Esophagus squamous epithelium (tissue), 5 donors: ENCODE results near the gene MAGIX. TPM values are rescaled to one million over a fixed set of nuclear protein-coding genes. Genes with fewer than 3 reads are reported as not detected.

ENCODE experiments used
- DNase-seq: peaks from one replicate; lab custom pipeline; 2025; lab: John Stamatoyannopoulos, UW
- H3K27ac ChIP-seq, 4 donors: fragments of 200-600 bp; sonication (generic); one replicate each; pipeline ENCODE4 v1.5.1; 2016 to 2019; ENCODE audit warnings: mild to moderate bottlenecking in 1 of 4
- H3K27me3 ChIP-seq, 4 donors: fragments of 200-600 bp; sonication (generic); 1 replicate in 3 of 4; 2 replicates in 1 of 4; pipeline versions ENCODE4 v1.5.1 to v1.6.0; 2017 to 2021; ENCODE audit warnings: antibody characterized with exemption in 1 of 4
- H3K36me3 ChIP-seq, 3 donors: fragments of 200-600 bp; sonication (generic); one replicate each; pipeline ENCODE4 v1.5.1; 2016 to 2019
- H3K4me1 ChIP-seq, 3 donors: fragments of 200-600 bp; sonication (generic); one replicate each; pipeline ENCODE4 v1.5.1; 2017 to 2019
- H3K4me3 ChIP-seq, 4 donors: fragments of 200-600 bp; sonication (generic); 1 replicate in 3 of 4; 2 replicates in 1 of 4; pipeline ENCODE4 v1.5.1; 2016 to 2019; ENCODE audit warnings: mild to moderate bottlenecking in 2 of 4, moderate library complexity in 1 of 4
- H3K9me3 ChIP-seq, 3 donors: fragments of 200-600 bp; sonication (generic); one replicate each; pipeline ENCODE4 v1.5.1; 2016 to 2019
- CTCF ChIP-seq, 6 experiments: fragments of 450-650 bp in 4 of 6; fragments of 200-600 bp in 2 of 6; sonication (generic) in 2 of 6; IDR thresholded peaks; one replicate each; pipeline ENCODE4 v1.5.1; 2016 to 2019; ENCODE audit warnings: antibody characterized with exemption in 6 of 6, mild to moderate bottlenecking in 4 of 6, moderate library complexity in 4 of 6
- POLR2A ChIP-seq, 4 donors: fragments of 450-650 bp; IDR thresholded peaks; one replicate each; pipeline ENCODE4 v1.6.1; 2017; ENCODE audit warnings: antibody characterized with exemption in 4 of 4, mild to moderate bottlenecking in 4 of 4, moderate library complexity in 3 of 4
- WGBS, 2 donors: methylation state at CpG; one replicate each; pipeline ENCODE4 v1.1.5; 2018; 5-methylcytosine and 5-hydroxymethylcytosine counted together
- intact Hi-C: fragments of 100-400 bp; cut with DNase I; formaldehyde crosslinking; loops from one replicate; pipeline ENCODE4 v1.15.0; 2022
- total RNA-seq, 4 donors: library from RNA; depleted of rRNA; stranded (reverse); fragments of >200 nt; gene quantifications; one replicate each; pipeline ENCODE4 v1.1.0, GENCODE V29; 2016
- donor health status: DM: yes; HTN: yes; CAD: no.

The MAGIX gene
- total RNA-seq, 4 donors from 2014 or later = 5.1 to 15.0 (median 8.5) TPM

GRCh38 chrX:49192722-49193328 is 30.3 kb downstream of the MAGIX start:
- Histone ChIP-seq H3K36me3 (no peaks in the 10 kb centered on the region), H3K4me3 (no peak overlapping the region), H3K4me1 (peaks cover 0 to 37% (median 5%) of the 10 kb centered on the region in 3 donors), H3K27ac (no peak overlapping the region), H3K9me3 (no peaks in the 10 kb centered on the region), H3K27me3 (no peaks in the 10 kb centered on the region)
- intact Hi-C loops = no loop called here
- TF ChIP-seq POLR2A (IDR thresholded peaks at IDR 0.05) (no peak), CTCF (IDR thresholded peaks at IDR 0.05) (peak; percentile 25 to 51 (median 38))
- DNase-seq = no peak
- 62 to 65% methylated on average over 6 to 10 of the region's 10 CpGs for WGBS, 2 donors

GRCh38 chrX:49193542-49193964 is 31.0 kb downstream of the MAGIX start:
- Histone ChIP-seq H3K9me3 (no peaks in the 10 kb centered on the region), H3K4me3 (no peak overlapping the region), H3K27ac (no peak overlapping the region), H3K4me1 (peaks cover 0 to 31% (median 3%) of the 10 kb centered on the region in 3 donors), H3K36me3 (no peaks in the 10 kb centered on the region), H3K27me3 (no peaks in the 10 kb centered on the region)
- intact Hi-C loops = no loop called here
- no peak for TF ChIP-seq CTCF (IDR thresholded peaks at IDR 0.05)
- no peak for TF ChIP-seq POLR2A (IDR thresholded peaks at IDR 0.05)
- 71 to 74% methylated on average over 2 of the region's 2 CpGs for WGBS, 2 donors
- DNase-seq = no peak

- no peak overlapping the region for H3K27ac ChIP-seq
- no peaks in the 10 kb centered on the region for H3K36me3 ChIP-seq
- no peak for DNase-seq
- H3K4me1 ChIP-seq = peaks cover 0 to 12% (median 3%) of the 10 kb centered on the region in 3 donors
- TF ChIP-seq POLR2A (IDR thresholded peaks at IDR 0.05) (no peak), CTCF (IDR thresholded peaks at IDR 0.05) (no peak)
- intact Hi-C loops = loop anchor here (5.0 kb wide), 1 partner anchor 70 kb away; the partner anchor contains the start of gene PPP1R3F
- 40 to 83% methylated on average over 1 to 12 of the region's 13 CpGs for WGBS, 2 donors
- no peaks in the 10 kb centered on the region for H3K9me3 ChIP-seq
- H3K27me3 ChIP-seq = no peaks in the 10 kb centered on the region
- H3K4me3 ChIP-seq = no peak overlapping the region
These were observed 35.1 kb downstream of the MAGIX start for GRCh38 chrX:49197543-49198087.

GRCh38 chrX:49198540-49199314 is 36.2 kb downstream of the MAGIX start:
- 13 to 40% methylated on average over 6 to 11 of the region's 12 CpGs for WGBS, 2 donors
- no peak for DNase-seq
- H3K36me3 ChIP-seq = no peaks in the 10 kb centered on the region
- no peak for TF ChIP-seq CTCF (IDR thresholded peaks at IDR 0.05)
- TF ChIP-seq POLR2A (IDR thresholded peaks at IDR 0.05) = no peak
- peaks cover 0 to 8% (median 3%) of the 10 kb centered on the region in 3 donors for H3K4me1 ChIP-seq
- H3K27ac ChIP-seq = no peak overlapping the region
- H3K9me3 ChIP-seq = no peaks in the 10 kb centered on the region
- H3K4me3 ChIP-seq = no peak overlapping the region
- H3K27me3 ChIP-seq = no peaks in the 10 kb centered on the region
- intact Hi-C loops = loop anchor here (5.0 kb wide), 1 partner anchor 69 kb away; the partner anchor contains the start of gene PPP1R3F

- H3K4me3 ChIP-seq = no peak overlapping the region
- intact Hi-C loops = loop anchor here (5.0 kb wide), 1 partner anchor 68 kb away; the partner anchor contains the start of gene PPP1R3F
- H3K9me3 ChIP-seq = no peaks in the 10 kb centered on the region
- no peak overlapping the region for H3K27ac ChIP-seq
- TF ChIP-seq POLR2A (IDR thresholded peaks at IDR 0.05) (no peak), CTCF (IDR thresholded peaks at IDR 0.05) (no peak)
- WGBS, 2 donors = 5 to 47% methylated on average over 9 to 11 of the region's 11 CpGs
- no peak for DNase-seq
- H3K4me1 ChIP-seq = peaks cover 0 to 8% (median 3%) of the 10 kb centered on the region in 3 donors
- no peaks in the 10 kb centered on the region for H3K27me3 ChIP-seq
- no peaks in the 10 kb centered on the region for H3K36me3 ChIP-seq
These were observed 36.7 kb downstream of the MAGIX start for GRCh38 chrX:49199315-49199595.
